Measurements from ENCODE around the gene MCCC2. TPM values are rescaled to one million over a fixed set of nuclear protein-coding genes. Genes with fewer than 3 reads are reported as not detected.
A peak's percentile ranks its signal among the peaks of the same experiment; 100 is the strongest.

MCCC2 gene
- total and polyA plus RNA-seq, 2 of the 13 experiments (the other 11 are each of a cell fraction or from before 2014, with no cell fraction given): 44.8 to 83.6 TPM

- TF ChIP-seq MLLT10 (CRISPR knock-in tag; IDR thresholded peaks at IDR 0.05) (no peak), HNF4A (CRISPR knock-in tag; IDR thresholded peaks at IDR 0.05) (peak; percentile 95), ERF (CRISPR knock-in tag; IDR thresholded peaks at IDR 0.05) (peak; percentile 55; the same call in 1 of the 2 replicates), ZNF577 (CRISPR knock-in tag; IDR thresholded peaks at IDR 0.05; ENCODE audit: borderline replicate concordance, low read depth) (no peak), KDM2A (CRISPR knock-in tag; IDR thresholded peaks at IDR 0.05; ENCODE audit: borderline replicate concordance, low read depth) (0 out of 2 replicates have a peak, but pooled peaks have one; percentile 32), MEIS1 (CRISPR knock-in tag; IDR thresholded peaks at IDR 0.05; ENCODE audit: borderline replicate concordance) (no peak), ARHGAP35 (CRISPR knock-in tag; IDR thresholded peaks at IDR 0.05; ENCODE audit: borderline replicate concordance) (no peak), TERF1 (CRISPR knock-in tag; IDR thresholded peaks at IDR 0.05) (no peak), GATAD2A (CRISPR knock-in tag; IDR thresholded peaks at IDR 0.05) (peak; percentile 74), ZNF670 (CRISPR knock-in tag; IDR thresholded peaks at IDR 0.05; ENCODE audit: borderline replicate concordance) (no peak), PAF1 (CRISPR knock-in tag; IDR thresholded peaks at IDR 0.05) (no peak), ZSCAN9 (CRISPR knock-in tag; IDR thresholded peaks at IDR 0.05; ENCODE audit: borderline replicate concordance) (0 out of 2 replicates have a peak, but pooled peaks have one; percentile 51), RBM39 (IDR thresholded peaks at IDR 0.05; ENCODE audit: low read depth, low read length, poor library complexity, severe bottlenecking) (no peak), FOXO1 (CRISPR knock-in tag; IDR thresholded peaks at IDR 0.05) (peak; percentile 55; the same call in 1 of the 2 replicates), BCL3 (CRISPR knock-in tag; IDR thresholded peaks at IDR 0.05) (no peak), ZNF512 (CRISPR knock-in tag; IDR thresholded peaks at IDR 0.05) (no peak), FOXJ3 (CRISPR knock-in tag; IDR thresholded peaks at IDR 0.05; ENCODE audit: borderline replicate concordance) (peak; percentile 44; the same call in 1 of the 2 replicates), HHEX (CRISPR knock-in tag; IDR thresholded peaks at IDR 0.05) (no peak), HCFC1 (IDR thresholded peaks at IDR 0.05; ENCODE audit: low read depth, low read length) (no peak), ZNF10 (CRISPR knock-in tag; IDR thresholded peaks at IDR 0.05; ENCODE audit: borderline replicate concordance, low read depth) (no peak), ZNF205 (CRISPR knock-in tag; IDR thresholded peaks at IDR 0.05) (peak; percentile 53; the same call in 1 of the 2 replicates), SRSF1 (optimal IDR thresholded peaks at IDR 0.05; ENCODE audit: low read depth, low read length) (no peak), ZNF720 (CRISPR knock-in tag; IDR thresholded peaks at IDR 0.05) (no peak)
Observed at GRCh38 chr5:71693828-71694427, 106.8 kb downstream of the MCCC2 start (continued).

Measured in HepG2 (cell line).